Measurements from ENCODE around the gene HTR6.

DNA sequence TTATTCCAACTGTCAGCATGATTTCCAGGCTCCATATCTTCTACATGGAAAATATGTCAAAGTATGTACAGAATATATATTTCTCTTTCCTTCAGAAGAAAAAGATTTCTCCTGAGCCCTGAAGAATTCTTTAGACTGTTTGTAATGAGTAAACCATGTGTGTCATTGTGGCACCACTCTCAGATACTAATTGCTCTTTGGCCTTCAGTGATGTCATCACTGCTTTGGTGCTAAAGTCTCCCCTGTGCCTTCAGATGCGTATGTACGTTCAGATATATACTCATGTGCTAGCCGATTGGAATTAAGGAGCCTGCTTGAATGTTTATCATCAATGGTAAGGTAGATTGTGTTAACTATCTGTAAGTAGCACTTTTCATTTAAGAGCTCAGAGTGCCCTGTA, 41.2 kb upstream of the HTR6 start:
- TF ChIP-seq, protein P1, sequence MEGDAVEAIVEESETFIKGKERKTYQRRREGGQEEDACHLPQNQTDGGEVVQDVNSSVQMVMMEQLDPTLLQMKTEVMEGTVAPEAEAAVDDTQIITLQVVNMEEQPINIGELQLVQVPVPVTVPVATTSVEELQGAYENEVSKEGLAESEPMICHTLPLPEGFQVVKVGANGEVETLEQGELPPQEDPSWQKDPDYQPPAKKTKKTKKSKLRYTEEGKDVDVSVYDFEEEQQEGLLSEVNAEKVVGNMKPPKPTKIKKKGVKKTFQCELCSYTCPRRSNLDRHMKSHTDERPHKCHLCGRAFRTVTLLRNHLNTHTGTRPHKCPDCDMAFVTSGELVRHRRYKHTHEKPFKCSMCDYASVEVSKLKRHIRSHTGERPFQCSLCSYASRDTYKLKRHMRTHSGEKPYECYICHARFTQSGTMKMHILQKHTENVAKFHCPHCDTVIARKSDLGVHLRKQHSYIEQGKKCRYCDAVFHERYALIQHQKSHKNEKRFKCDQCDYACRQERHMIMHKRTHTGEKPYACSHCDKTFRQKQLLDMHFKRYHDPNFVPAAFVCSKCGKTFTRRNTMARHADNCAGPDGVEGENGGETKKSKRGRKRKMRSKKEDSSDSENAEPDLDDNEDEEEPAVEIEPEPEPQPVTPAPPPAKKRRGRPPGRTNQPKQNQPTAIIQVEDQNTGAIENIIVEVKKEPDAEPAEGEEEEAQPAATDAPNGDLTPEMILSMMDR (IDR thresholded peaks at IDR 0.05 in 2 of 3, conservative IDR thresholded peaks at IDR 0.05 in 1 of 3; ENCODE audit: borderline replicate concordance in 1 of 3, insufficient read depth in 1 of 3, low read depth in 2 of 3, low read length in 2 of 3) = no peak
- TF ChIP-seq TCF7L2 (IDR thresholded peaks at IDR 0.05; ENCODE audit: borderline replicate concordance, extremely low read depth, insufficient read depth, insufficient read length) (no peak), FOSL1 (IDR thresholded peaks at IDR 0.05; ENCODE audit: low read depth) (no peak), EGR1 (IDR thresholded peaks at IDR 0.05; ENCODE audit: low read depth) (no peak), YY1 (IDR thresholded peaks at IDR 0.05; ENCODE audit: extremely low read depth, insufficient replicate concordance, low read depth, low read length) (no peak), EZH2 (IDR thresholded peaks at IDR 0.05) (no peak), CEBPB (IDR thresholded peaks at IDR 0.05; ENCODE audit: low read depth) (no peak)
- TF ChIP-seq, protein P2, sequence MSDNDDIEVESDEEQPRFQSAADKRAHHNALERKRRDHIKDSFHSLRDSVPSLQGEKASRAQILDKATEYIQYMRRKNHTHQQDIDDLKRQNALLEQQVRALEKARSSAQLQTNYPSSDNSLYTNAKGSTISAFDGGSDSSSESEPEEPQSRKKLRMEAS (IDR thresholded peaks at IDR 0.05) = no peak
- TF ChIP-seq, protein P3, sequence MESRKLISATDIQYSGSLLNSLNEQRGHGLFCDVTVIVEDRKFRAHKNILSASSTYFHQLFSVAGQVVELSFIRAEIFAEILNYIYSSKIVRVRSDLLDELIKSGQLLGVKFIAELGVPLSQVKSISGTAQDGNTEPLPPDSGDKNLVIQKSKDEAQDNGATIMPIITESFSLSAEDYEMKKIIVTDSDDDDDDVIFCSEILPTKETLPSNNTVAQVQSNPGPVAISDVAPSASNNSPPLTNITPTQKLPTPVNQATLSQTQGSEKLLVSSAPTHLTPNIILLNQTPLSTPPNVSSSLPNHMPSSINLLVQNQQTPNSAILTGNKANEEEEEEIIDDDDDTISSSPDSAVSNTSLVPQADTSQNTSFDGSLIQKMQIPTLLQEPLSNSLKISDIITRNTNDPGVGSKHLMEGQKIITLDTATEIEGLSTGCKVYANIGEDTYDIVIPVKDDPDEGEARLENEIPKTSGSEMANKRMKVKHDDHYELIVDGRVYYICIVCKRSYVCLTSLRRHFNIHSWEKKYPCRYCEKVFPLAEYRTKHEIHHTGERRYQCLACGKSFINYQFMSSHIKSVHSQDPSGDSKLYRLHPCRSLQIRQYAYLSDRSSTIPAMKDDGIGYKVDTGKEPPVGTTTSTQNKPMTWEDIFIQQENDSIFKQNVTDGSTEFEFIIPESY (IDR thresholded peaks at IDR 0.05; ENCODE audit: extremely low read depth, insufficient replicate concordance, low read length) = no peak
